K562 (cell line): ENCODE results near the gene TBC1D17. TPM values are rescaled to one million over a fixed set of nuclear protein-coding genes. Genes with fewer than 3 reads are reported as not detected.
A peak's percentile ranks its signal among the peaks of the same experiment; 100 is the strongest.

Source experiments
- CBX5 ChIP-seq: IDR thresholded peaks from 2 replicates; pipeline ENCODE4 v1.6.1; 2014; ENCODE audit warnings: low read depth, borderline replicate concordance
- DDX20 ChIP-seq: fragments of 450-650 bp; IDR thresholded peaks from 2 replicates; pipeline ENCODE4 v1.6.1; 2016; ENCODE audit warnings: missing genetic modification characterization, low read depth, mild to moderate bottlenecking, missing compliant biosample characterization, moderate library complexity
- E2F8 ChIP-seq: fragments of 450-650 bp; IDR thresholded peaks from 2 replicates; pipeline ENCODE4 v1.7.1; 2018; ENCODE audit warnings: mild to moderate bottlenecking, low read depth; ENCODE audit not compliant: partially characterized antibody
- FIP1L1 ChIP-seq: fragments of 200-400 bp; formaldehyde crosslinking; IDR thresholded peaks from 2 replicates; pipeline ENCODE4 v1.6.1; 2018; ENCODE audit warnings: mild to moderate bottlenecking, low read depth, low read length; ENCODE audit not compliant: poor library complexity, severe bottlenecking
- FOXJ3 ChIP-seq: sonication (generic); formaldehyde crosslinking; IDR thresholded peaks from 2 replicates; pipeline ENCODE4 v1.4.0; 2020; ENCODE audit warnings: mild to moderate bottlenecking, missing genetic modification reagents
- HNRNPL ChIP-seq: fragments of 200-400 bp; formaldehyde crosslinking; IDR thresholded peaks from 2 replicates; pipeline ENCODE4 v1.6.1; 2017; ENCODE audit warnings: low read depth, mild to moderate bottlenecking, low read length
- IRF9 ChIP-seq: fragments of 450-650 bp; IDR thresholded peaks from 2 replicates; pipeline ENCODE4 v1.6.1; 2016; ENCODE audit warnings: missing biosample characterization, missing genetic modification characterization
- MXI1 ChIP-seq: IDR thresholded peaks from 2 replicates; pipeline ENCODE4 v1.6.1; 2011; ENCODE audit warnings: low read depth, mild to moderate bottlenecking, improper control_type of control experiment, low read length
- NR2C2 ChIP-seq, 2 experiments: fragments of 200-800 bp in 1 of 2; sonication (Bioruptor generic) in 1 of 2; sonication (generic) in 1 of 2; formaldehyde crosslinking in 1 of 2; IDR thresholded peaks; 2 replicates each; pipeline versions ENCODE4 v1.6.1 to v1.8.0; 2016 to 2022; ENCODE audit warnings: mild to moderate bottlenecking in 1 of 2, missing compliant biosample characterization in 1 of 2, missing genetic modification characterization in 1 of 2, missing genetic modification reagents in 1 of 2
- PBX2 ChIP-seq, 2 experiments: IDR thresholded peaks in 1 of 2; conservative IDR thresholded peaks in 1 of 2; 2 replicates each; pipeline ENCODE4 v1.6.1; 2016; ENCODE audit warnings: low read depth in 2 of 2, mild to moderate bottlenecking in 1 of 2, missing compliant biosample characterization in 1 of 2, missing genetic modification characterization in 1 of 2, moderate library complexity in 1 of 2
- PYGO2 ChIP-seq: fragments of 450-650 bp; IDR thresholded peaks from 2 replicates; pipeline ENCODE4 v1.6.1; 2016; ENCODE audit warnings: mild to moderate bottlenecking, missing genetic modification characterization, moderate library complexity, missing compliant biosample characterization
- SIN3A ChIP-seq, 2 experiments: fragments of 150-350 bp in 1 of 2; IDR thresholded peaks; 2 replicates each; pipeline ENCODE4 v1.6.1; 2011 to 2016; ENCODE audit warnings: borderline replicate concordance in 2 of 2, low read depth in 2 of 2, low read length in 2 of 2, mild to moderate bottlenecking in 2 of 2, moderate library complexity in 2 of 2; ENCODE audit not compliant: control insufficient read depth in 1 of 2
- SMAD3 ChIP-seq: fragments of 450-650 bp; formaldehyde crosslinking; conservative IDR thresholded peaks from 2 replicates; pipeline ENCODE4 v1.4.0; 2020; ENCODE audit warnings: mild to moderate bottlenecking
- TRIM28 ChIP-seq: fragments of 450-650 bp; IDR thresholded peaks from 2 replicates; pipeline ENCODE4 v1.6.1; 2017
- ZBTB12 ChIP-seq: fragments of 250-450 bp; sonication (Bioruptor Pico); IDR thresholded peaks from 2 replicates; pipeline ENCODE4 v1.4.0; 2020
- ZNF3 ChIP-seq: fragments of 250-450 bp; sonication (Bioruptor Pico); IDR thresholded peaks from 2 replicates; pipeline ENCODE4 v1.5.0; 2021; ENCODE audit warnings: mild to moderate bottlenecking, moderate library complexity
- ZNF655 ChIP-seq: fragments of 250-450 bp; sonication (Bioruptor Pico); IDR thresholded peaks from 2 replicates; pipeline ENCODE4 v1.5.0; 2021
- ZNF76 ChIP-seq: fragments of 250-450 bp; sonication (Bioruptor Pico); IDR thresholded peaks from 2 replicates; pipeline ENCODE4 v1.4.0; 2020; ENCODE audit warnings: mild to moderate bottlenecking, moderate library complexity, borderline replicate concordance
- polyA plus RNA-seq, 8 experiments: library from polyadenylated mRNA; depleted of rRNA in 4 of 8; stranded (reverse) in 5 of 8; unstranded in 3 of 8; fragments of >200 nt; fragmentation: Nextera tagmentation in 2 of 8; fragmentation: Illumina TruSeq in 1 of 8; extraction: Ambion mirVana in 2 of 8; extraction: Trizol in 1 of 8; gene quantifications; 2 replicates each; pipeline versions ENCODE4 v1.2.1 to v1.2.3, GENCODE V29; 2011 to 2014; ENCODE audit warnings: inconsistent platforms in 1 of 8, missing spikeins in 1 of 8
- total RNA-seq, 7 experiments: library from RNA; depleted of rRNA in 6 of 7; stranded (reverse); fragments of >200 nt in 6 of 7; fragmentation: Illumina TruSeq in 2 of 7; extraction: Trizol in 2 of 7; gene quantifications; 2 replicates each; pipeline versions ENCODE4 v1.2.1 to v1.2.3, GENCODE V29; 2011 to 2021; ENCODE audit warnings: low replicate concordance in 1 of 7

TBC1D17 gene
- total and polyA plus RNA-seq, 9 of the 15 experiments (the other 6 are each of a cell fraction or from before 2014, with no cell fraction given) = 0.42 to 16.0 (median 3.8) TPM

GRCh38 chr19:49929121-49929610, 51.7 kb downstream of the TBC1D17 start, which contains the start of the genes ATF5 and NUP62 (continued):
- TF ChIP-seq HNRNPL (no peak), DDX20 (tag) (no peak), PYGO2 (tag) (no peak), MXI1 (no peak), ZNF76 (no peak; the same call in 1 of the 2 replicates), SIN3A (IDR thresholded peaks at IDR 0.05; ENCODE audit: borderline replicate concordance in 2 of 2, control insufficient read depth in 1 of 2, low read depth in 2 of 2, low read length in 2 of 2) (peak in 1 of 2 experiments; percentile 60; a peak in 3 of 4 replicates), NR2C2 (CRISPR knock-in tag; IDR thresholded peaks at IDR 0.05) (peak; percentile 68; the same call in 1 of the 2 replicates), NR2C2 (tag; IDR thresholded peaks at IDR 0.05) (peak; percentile 74), E2F8 (peak; percentile 76), ZNF655 (CRISPR knock-in tag) (no peak), PBX2 (CRISPR knock-in tag; IDR thresholded peaks at IDR 0.05; ENCODE audit: low read depth) (no peak), PBX2 (tag; conservative IDR thresholded peaks at IDR 0.05; ENCODE audit: low read depth) (no peak), TRIM28 (no peak), SMAD3 (CRISPR knock-in tag) (no peak), ZNF3 (no peak), FIP1L1 (peak; percentile 99), CBX5 (0 out of 2 replicates have a peak, but pooled peaks have one; percentile 6), IRF9 (no peak), FOXJ3 (CRISPR knock-in tag) (no peak), ZBTB12 (CRISPR knock-in tag) (no peak)
